ENCODE results near the gene CEP128. TPM values are rescaled to one million over a fixed set of nuclear protein-coding genes. Genes with fewer than 3 reads are reported as not detected.

CEP128 gene
- total RNA-seq, 4 donors from 2014 or later, result 1.3 to 29.8 (median 11.9) TPM

DNA sequence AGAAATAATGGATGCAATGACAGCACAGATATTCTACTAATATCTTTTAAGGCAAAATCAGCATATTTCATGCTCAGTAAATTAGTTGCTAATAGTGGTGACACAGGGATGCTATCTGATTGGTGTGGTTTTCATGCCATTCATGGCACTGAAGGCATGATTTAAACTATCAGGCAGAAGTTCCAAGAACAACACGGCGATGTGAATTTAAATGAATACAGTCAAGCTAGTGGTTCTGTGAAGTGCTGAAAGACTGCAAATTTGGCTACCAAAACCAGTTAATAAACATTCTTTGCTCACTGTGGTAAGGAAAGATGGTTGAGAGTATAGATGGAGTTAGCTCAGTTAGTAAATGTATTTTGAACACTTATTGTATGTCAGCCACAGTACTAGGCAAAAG, 458.2 kb downstream of the CEP128 start:
- no peak for TF ChIP-seq POLR2A (IDR thresholded peaks at IDR 0.05)
- TF ChIP-seq, protein P1, sequence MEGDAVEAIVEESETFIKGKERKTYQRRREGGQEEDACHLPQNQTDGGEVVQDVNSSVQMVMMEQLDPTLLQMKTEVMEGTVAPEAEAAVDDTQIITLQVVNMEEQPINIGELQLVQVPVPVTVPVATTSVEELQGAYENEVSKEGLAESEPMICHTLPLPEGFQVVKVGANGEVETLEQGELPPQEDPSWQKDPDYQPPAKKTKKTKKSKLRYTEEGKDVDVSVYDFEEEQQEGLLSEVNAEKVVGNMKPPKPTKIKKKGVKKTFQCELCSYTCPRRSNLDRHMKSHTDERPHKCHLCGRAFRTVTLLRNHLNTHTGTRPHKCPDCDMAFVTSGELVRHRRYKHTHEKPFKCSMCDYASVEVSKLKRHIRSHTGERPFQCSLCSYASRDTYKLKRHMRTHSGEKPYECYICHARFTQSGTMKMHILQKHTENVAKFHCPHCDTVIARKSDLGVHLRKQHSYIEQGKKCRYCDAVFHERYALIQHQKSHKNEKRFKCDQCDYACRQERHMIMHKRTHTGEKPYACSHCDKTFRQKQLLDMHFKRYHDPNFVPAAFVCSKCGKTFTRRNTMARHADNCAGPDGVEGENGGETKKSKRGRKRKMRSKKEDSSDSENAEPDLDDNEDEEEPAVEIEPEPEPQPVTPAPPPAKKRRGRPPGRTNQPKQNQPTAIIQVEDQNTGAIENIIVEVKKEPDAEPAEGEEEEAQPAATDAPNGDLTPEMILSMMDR (IDR thresholded peaks at IDR 0.05), result no peak
- intact Hi-C loops (cut with DNase I; ENCODE audit: low total_unique reads), result no loop called here

DNA sequence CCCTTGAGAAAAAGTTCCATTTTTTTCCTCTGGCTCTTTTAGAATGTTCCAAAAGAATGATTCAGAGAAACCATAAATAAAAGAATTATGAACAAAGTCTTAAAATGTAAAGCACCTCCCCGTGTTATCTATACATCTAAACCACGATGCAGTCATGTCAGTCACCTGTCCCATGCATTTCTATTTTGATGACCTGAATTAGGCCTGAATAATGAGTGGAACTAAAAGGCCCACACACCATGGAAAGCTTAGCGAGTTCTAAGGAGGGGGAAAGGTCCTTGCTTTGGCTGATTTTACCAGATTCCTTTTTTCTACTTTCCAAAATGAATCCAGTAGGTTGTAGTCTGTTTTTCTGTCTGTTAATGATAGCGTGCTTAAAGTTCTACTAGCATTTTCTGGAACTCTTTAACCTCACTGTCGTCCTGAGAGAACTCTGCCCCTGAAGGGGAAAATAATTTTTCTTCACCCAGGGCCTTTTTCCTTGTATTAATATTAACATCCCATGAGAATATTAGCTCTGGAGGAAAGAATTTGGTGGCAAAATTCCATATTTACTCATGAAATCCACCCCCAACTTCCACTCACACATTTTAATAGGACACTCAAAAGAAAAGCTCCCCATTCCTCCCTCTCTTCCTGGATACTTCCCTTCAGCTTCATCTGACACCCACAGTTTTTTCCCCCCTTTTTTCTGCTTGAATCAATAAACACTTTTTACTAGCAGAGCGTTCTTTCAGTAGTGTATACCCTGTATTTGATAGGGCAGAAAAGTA, 464.0 kb downstream of the CEP128 start:
- Histone ChIP-seq H3K9me3 (no peaks in the 10 kb centered on the region), H3K27me3 (no peaks in the 10 kb centered on the region), H3K4me1 (no peaks in the 10 kb centered on the region), H3K4me3 (no peak overlapping the region), H3K27ac (no peak overlapping the region), H3K36me3 (no peaks in the 10 kb centered on the region)
- intact Hi-C loops (cut with DNase I; ENCODE audit: low total_unique reads), result no loop called here
- DNase-seq, result no peak
- no peak for TF ChIP-seq POLR2A (IDR thresholded peaks at IDR 0.05)
- TF ChIP-seq, protein P1 (IDR thresholded peaks at IDR 0.05), result no peak

More for the DNA sequence above, 458.2 kb downstream of the CEP128 start:
- Histone ChIP-seq H3K36me3 (no peaks in the 10 kb centered on the region), H3K4me3 (no peak overlapping the region), H3K4me1 (no peaks in the 10 kb centered on the region), H3K27me3 (no peaks in the 10 kb centered on the region), H3K9me3 (no peaks in the 10 kb centered on the region), H3K27ac (no peak overlapping the region)
- DNase-seq, result no peak

DNA sequence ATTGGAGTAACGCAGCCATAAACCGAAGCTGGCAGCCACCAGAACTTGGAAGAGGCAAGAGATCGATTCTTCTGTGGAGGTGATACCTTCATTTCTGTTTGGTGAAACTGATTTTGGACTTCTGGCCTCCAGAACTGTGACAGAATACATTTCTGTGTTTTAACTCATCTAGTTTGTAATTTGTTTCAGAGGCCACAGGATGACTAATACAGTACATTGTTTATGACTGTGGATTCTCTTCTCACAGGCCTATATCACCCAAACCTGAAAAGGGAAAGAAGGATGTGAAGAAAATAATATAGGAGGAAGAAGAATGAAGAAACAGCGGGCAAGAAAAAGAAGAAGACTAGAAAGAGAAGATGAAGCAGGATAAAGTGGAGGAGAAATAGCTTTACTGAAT, 466.5 kb downstream of the CEP128 start:
- DNase-seq, result no peak
- intact Hi-C loops (cut with DNase I; ENCODE audit: low total_unique reads), result no loop called here
- no peaks in the 10 kb centered on the region for H3K27me3 ChIP-seq
- H3K9me3 ChIP-seq, result no peaks in the 10 kb centered on the region
- H3K4me1 ChIP-seq, result no peaks in the 10 kb centered on the region
- no peak overlapping the region for H3K27ac ChIP-seq
- H3K4me3 ChIP-seq, result no peak overlapping the region
- no peak for TF ChIP-seq POLR2A (IDR thresholded peaks at IDR 0.05)
- TF ChIP-seq, protein P1 (IDR thresholded peaks at IDR 0.05), result no peak
- H3K36me3 ChIP-seq, result no peaks in the 10 kb centered on the region

DNA sequence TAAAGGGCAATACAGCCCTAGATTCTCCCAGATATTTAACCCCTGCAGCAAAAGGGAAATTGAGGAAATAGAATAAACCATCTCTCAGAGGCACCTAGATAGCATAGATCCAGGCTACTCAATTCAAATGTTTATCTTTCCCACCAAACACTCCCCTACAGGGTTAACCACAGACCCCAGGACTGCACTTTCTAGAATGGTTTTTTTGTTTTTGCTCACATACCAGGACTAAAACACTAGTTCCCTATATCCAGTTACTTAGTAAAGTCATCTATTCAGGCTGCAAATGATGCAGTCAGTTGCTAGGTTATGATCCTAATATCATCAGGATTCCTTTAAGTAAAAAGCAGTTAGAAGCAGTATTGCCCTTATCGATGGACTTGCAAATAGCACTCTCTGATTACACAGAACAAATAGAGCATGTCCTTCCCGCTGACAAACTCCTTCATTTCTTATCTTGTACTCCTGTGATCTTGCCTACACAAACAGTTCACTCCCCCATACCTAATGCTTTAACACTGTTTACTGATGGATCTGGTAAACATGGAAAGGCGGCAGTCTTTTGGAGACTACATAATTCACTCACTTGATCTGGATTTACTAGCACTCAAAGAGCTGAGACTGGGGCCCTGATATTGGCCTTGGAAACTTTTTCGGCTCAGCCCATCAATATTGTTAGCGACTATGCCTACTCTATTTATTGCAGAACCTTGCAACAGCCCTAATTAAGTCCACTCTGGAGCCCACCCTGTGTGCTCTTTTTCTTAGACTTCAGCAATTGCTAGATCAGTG, 473.0 kb downstream of the CEP128 start:
- no peaks in the 10 kb centered on the region for H3K9me3 ChIP-seq
- H3K27ac ChIP-seq, result no peak overlapping the region
- H3K4me1 ChIP-seq, result no peaks in the 10 kb centered on the region
- no peak for TF ChIP-seq POLR2A (IDR thresholded peaks at IDR 0.05)
- TF ChIP-seq, protein P1 (IDR thresholded peaks at IDR 0.05), result no peak
- intact Hi-C loops (cut with DNase I; ENCODE audit: low total_unique reads), result no loop called here
- DNase-seq, result no peak
- H3K4me3 ChIP-seq, result no peak overlapping the region
- no peaks in the 10 kb centered on the region for H3K27me3 ChIP-seq
- no peaks in the 10 kb centered on the region for H3K36me3 ChIP-seq

All from uterus (tissue), 4 donors.